ENCODE measurements around the gene DCAF12.
A peak's percentile ranks its signal among the peaks of the same experiment; 100 is the strongest.

GRCh38 chr9:34139477-34140146 is 13.1 kb upstream of the DCAF12 start:
- peak; percentile 57 for TF ChIP-seq CTCF (IDR thresholded peaks at IDR 0.05)
- no peak for TF ChIP-seq EP300 (IDR thresholded peaks at IDR 0.05; ENCODE audit: borderline replicate concordance in 1 of 2, low read depth in 1 of 2, low read length in 1 of 2)

Measured in SK-N-SH (cell line).